SK-N-DZ (cell line): ENCODE measurements around the gene ABCG1.

Experiments
- DNase-seq: peaks from one replicate; pipeline ENCODE4 v3.0.0-alpha.2; 2015; ENCODE audit warnings: low spot score

The ABCG1 gene

DNA sequence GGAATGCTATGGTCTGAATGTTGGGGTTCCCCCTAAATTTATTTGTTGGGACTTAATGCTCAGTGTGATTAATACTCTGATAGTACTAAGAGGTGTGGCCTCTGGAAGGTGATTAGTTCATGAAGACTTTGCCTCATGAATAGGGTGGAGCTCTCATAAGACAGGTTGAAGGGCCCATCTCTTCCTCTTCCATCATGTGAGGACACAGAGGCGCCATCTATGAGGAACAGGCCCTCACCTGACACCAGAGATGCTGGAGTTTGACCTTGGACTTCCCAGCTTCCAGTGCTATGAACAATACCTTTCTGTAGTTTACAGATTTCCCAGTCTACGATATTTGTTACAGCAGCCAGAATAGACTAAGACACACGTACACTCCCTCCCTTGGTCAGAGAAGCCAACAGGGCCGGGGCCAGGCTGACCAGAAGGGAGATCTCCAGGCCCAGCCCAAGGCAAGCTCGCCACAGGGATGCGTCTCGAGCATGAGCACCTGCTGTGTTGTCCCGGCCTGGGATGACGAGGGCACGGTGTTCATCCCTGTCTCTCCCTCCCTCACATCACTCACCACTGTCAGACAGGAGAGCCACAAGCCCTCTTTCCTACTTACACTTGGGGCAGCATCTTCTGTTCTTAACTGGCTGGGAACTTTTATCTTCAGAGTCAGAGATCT, 4.7 kb upstream of the ABCG1 start:
- DNase-seq, result no peak

DNA sequence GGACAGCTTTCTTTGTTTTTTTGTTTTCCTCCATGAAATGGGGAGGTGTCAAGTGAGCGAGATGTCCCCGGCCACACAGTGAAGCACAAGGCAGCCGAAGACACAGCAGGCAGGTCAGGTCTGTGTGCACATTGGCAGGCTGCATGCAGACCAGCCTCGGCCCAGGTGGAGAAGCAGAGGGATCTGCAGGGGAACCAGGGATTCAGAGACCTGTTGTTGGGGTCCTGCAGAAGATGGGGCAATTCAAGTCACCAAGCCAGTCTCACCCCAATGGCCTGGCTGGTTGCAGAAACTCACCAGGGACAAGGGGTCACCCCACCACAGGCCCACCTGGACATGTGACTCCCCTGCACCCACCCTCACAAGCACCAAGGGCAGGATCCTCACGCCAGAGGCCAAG, 4.0 kb upstream of the ABCG1 start:
- no peak for DNase-seq

DNA sequence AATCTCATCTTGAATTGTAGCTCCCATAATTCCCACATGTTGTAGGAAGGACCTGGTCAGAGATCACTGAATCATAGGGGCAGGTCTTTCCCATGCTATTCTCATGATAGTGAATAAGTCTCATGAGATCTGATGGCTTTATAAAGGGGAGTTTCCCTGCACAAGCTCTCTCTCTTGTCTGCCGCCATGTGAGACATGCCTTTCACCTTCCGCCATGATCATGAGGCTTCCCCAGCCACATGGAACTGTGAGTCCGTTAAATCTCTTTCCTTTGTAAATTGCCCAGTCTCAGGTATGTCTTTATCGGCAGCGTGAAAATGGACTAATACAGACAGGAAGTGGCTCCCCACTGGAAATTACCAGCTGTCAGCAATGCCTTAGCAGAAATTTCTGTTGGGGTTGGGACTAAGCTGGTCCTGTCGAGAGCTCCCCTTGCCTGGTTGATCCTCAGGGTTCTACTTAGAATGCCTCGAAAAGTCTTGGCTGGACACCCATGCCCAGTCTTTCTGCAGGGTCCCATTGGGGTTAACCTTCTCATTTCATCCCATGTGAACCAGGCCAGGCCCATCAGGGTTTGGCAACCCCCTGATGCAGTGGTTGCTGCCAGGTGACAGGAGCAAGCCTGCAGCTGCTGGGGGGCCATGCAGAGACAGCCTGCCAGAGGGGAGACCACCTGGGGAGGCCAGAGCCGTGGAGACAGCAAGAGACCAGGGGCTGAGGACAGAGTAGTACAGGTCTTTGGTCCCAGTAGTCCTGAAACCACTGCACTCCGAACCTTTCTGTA, 2.8 kb upstream of the ABCG1 start:
- DNase-seq, result no peak

DNA sequence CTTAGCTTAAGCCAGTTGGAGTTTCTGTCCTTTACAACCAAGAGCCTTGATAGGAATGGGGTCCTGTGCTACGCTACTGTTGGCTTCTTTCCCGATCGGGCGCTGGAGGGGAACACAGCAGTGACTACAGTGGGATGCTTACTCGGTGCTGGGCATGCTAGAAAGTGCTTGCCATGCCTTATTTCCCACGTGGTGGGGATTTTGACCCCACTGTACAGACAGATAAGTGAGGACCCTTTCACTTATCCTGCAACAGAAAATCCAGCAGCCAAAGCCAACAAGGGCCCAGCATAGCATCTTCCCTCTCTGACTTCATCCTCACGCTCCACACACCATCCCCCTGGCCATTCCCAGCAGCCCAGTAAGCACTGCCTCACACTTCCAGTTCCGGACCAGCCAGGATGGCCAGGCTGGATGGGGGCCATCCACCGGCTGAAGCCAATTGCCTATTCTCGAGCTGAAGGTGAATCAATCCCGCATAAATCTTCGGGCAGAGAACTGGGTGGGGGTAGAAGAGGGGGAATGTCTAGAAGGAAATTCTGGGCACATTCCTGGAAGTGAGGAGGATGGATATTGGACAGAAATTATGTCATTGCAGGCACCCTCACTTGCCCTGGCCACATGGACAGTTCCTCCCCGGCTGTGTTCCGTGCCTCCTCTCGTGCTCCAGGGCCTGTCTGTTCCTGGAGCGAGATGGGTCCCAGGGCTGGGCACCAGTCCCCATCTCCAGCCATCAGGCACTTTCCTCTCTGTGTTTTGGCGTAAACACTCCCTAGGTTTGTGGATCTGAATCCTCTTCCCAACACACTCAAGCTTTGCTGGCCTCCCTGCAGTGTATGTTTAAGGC, 2.0 kb upstream of the ABCG1 start:
- DNase-seq, result no peak

DNA sequence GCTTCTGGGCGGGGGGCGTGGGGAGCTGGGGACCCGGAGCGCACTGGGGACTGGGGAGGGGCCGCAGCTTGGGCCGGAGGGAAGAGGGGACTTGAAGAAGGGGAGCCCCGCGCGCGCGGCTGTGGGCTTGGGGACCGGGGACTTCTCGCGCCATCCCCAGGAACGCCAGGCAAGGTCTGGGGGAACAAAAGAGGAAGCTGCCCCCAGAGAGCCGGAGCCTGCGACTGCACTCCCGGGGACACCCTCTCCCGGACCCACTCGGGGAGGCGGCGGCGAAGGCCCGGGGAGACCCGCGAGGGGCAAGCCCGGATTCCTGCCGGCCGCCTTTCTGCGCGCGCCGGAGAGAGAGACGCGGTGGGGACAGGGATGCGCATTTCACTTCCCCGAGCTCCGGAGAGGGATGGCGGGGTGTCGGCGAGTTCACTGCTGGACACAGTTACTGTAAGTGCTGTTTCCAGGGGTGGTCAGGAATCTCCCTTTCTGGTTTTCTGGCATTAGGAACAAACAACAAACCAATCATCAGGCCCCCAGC, 732 bp downstream of the ABCG1 start:
- DNase-seq, result no peak

DNA sequence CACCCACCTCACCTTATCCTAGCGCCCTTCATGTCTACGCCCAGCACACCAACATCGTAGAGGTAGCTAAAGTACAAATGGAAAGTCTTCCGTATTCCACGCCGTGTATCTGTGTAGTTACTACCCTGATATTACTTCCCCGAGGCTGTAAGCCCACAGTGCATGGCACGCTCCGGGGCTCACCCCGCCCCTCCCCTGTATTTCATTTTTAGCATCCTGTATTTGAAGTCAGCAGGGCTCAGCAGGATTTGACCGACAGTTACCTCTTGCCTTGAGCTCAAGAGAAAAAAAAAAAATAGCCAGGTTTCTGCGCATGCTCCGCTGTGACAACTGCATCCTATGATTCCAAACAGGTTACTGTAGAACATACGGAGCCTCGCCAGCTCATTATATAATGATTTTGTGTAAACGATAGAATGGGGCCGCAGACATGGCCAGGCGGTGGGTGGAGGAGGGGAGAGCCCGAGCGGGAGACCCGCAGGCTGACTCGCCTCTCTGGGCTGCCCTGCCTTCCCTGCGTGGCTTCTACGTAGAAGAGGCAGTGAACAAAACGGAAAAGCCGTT, 1.3 kb downstream of the ABCG1 start:
- DNase-seq, result peak; percentile 29

DNA sequence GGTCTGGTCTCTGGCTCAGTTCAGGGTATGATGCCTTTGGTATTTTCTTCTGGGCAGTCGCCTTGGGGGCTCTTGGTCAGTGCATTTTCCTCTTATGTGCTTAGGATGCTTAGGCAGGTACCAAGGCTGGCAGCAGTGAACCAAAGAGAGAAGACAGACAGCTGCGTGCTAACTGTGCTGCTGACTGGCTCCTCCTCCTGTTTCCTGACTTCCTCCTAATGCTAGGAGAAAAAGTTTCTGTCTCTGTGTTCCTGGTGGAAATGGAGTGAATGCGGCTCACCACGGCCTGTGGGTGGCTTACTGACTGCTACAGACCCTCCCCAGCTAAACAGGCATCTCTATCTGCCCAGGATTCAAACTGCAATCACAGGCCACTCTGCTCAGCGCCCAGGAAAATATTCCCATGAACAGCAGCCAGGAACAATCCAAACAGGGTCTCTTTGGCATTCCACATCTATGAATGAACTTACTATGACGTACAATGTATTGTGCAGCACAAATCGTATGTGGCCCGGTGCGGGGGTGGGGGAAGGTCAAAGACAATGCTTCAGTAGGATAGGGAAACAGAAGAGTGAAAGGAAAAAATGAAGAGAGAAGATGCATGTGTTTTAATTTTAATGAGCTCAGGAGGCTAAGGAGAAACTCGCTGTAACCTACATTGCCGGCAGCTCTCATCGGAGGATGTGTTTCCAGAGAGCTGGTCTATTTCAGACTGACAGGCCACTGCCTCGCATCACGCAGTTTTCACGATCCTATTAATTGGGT, 2.8 kb downstream of the ABCG1 start:
- DNase-seq, result no peak

DNA sequence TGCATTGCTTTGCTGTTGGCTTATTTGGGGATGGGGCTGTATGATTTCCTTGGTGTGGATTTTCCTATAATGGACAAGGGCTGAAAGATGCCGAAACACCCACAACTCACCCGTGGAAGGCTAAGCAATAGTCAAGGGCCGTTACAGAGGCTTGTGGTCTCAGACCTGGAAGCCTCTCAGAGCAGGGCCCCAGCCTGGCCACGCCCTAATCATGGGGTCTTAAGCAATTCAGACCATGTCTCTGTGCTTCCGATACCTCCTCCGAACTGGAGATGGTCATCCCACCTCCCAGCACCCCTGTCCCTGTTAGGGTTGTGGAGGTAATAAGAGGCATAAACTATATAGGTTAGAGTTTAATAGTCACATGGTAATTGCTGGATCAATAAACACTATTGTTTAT, 3.4 kb downstream of the ABCG1 start:
- no peak for DNase-seq

DNA sequence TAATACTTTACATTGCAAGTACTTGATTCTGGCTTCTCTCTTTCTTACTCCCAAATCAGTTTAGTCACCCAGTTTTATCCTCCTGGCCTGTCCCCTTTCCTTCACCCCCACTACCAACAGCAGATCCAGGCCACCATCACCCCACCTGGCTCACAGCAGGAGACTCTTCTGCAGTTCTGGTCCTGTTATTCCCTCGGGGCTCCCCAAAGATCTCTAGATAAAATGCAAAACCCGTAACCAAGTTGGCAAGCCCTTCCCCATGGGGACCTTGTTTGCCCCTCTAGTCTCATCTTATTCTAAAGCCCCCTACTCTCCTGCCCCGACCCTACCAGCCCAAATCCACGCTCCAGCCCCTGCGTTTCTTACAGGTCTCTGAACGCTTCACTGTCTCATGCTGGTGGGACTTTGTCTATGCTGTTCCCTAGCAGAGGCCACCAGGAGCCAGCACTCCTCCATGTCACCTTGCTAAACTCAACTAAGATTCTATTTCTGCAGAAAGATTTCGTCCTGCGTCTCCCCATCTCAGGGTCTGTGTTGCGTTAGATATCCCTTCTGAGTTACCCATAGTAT, 4.0 kb downstream of the ABCG1 start:
- DNase-seq, result no peak

DNA sequence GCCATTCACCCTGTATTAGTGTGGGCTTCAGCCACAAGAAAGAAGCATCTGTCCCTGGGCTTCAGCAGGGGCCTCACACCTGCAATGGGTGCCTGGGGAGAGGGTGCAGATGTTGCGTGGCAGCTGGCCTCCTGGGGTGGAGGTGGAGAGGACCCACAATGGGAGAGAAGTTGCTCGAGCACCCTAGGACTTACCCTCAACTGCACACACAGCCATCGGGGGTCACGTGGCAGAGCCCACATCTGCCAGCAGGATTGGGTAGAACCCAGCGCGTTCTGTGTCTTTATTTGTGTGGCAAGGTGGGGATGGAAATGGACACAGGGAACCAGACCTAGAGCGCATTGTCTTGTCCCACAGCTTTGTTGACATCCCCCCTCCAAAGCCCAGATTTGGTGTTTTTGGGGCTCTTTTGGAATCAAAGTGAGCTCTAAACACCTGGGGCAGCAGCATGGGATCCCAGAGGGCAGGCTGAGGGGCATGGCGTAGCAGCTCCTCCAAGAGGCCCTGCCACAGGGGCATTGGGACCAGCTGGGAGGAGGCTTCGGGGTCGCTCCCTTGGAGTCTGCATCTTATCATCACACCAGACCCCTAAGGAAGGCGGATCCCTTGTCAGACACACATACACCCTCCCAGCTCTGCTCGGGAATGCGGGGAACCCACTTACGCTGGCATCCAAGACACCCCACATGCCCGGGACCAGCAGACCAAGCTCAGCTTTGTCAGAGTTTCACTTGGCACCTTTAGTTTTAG, 5.1 kb downstream of the ABCG1 start:
- DNase-seq, result no peak

DNA sequence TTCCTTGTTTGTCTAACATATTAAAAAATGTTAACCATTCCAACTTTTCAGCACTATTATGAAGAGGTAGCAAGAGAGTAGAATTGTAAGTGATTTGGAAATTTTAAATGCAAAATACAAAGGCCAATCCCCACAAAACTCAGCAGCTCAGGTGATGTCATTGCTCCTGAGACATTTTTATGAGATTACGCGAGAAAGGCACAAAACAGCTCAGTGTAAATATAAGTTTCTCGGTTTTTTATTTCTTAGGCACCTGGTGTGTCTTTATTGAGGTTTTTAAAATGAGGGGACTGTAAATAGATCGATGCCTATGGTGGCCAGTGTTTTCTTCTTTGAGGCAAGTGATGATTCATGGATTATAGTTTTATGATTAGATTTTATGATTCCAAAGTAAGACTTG, 6.1 kb downstream of the ABCG1 start:
- no peak for DNase-seq

DNA sequence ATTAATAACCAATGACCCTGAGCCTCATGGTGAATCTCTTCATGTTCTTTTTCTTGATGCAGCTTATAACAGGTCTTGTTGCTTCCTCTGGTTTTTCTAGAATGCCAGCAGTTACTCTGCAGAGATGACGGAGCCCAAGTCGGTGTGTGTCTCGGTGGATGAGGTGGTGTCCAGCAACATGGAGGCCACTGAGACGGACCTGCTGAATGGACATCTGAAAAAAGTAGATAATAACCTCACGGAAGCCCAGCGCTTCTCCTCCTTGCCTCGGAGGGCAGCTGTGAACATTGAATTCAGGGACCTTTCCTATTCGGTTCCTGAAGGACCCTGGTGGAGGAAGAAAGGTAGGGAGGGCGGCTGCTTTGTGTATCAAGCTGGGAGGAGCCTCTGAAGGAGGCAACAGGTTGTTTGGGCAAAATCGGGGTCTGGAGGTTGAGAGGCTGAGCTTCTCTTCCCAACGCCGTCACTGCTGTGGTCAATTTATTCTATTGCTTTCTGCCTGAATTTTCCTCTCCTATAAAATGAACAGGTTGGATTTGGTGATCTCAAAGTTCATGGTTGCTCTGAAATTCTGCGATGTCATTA, 6.7 kb downstream of the ABCG1 start:
- no peak for DNase-seq

DNA sequence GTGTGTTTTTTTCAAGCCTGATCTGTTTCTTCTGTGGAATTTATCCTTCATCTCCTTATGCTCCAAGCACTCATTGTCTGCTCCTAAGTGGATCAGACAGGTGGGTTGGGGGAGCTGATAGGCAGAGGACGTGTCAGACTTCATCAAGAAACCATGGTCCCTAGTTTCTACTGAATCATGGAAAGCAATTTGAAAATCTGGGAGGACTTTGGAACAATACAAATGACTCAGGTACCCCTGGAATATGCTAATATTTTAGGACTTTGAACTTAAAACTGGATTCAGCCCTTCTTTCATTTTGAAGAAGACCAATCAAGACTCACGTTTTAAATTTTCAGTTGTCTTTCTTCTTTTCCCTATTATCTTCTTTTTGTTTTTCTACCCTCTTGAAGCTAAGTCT, 7.7 kb downstream of the ABCG1 start:
- DNase-seq, result no peak

DNA sequence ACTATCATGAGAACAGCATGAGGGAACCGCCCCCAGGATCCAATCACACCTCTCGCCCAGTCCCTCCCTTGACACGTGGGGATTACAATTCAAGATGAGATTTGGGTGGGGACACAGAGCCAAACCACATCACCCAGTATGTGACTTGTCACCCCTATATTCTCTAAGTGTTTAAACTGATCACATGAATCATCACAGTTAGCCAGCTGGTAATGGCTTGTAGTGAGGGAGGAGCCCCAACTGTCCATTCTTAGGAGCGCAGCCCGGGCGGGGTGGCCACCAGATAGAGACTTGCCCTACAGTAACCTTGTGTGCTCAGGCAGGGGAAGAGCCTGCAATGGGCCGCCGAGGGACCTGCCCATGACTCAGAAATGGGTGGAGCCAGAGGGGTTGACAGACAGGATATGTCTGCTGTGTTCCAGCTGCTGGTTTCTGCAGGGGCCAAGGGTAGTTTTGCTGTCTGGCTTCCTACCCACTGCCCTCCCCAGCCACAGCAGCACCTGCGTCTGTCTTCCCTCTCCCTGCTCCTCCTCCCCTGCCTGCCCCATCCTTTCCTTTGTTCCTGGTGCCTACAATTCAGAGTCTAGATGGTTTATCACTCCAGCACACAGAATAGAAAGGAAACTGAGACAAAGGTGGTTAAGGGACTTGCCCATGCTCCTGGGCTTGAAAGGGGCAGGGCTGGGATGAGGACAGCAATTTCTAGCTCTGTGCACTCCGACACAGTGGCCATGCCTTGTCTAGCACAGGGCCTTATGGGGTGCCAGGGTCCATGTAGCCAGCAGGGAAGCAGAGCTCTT, 9.2 kb downstream of the ABCG1 start:
- no peak for DNase-seq

DNA sequence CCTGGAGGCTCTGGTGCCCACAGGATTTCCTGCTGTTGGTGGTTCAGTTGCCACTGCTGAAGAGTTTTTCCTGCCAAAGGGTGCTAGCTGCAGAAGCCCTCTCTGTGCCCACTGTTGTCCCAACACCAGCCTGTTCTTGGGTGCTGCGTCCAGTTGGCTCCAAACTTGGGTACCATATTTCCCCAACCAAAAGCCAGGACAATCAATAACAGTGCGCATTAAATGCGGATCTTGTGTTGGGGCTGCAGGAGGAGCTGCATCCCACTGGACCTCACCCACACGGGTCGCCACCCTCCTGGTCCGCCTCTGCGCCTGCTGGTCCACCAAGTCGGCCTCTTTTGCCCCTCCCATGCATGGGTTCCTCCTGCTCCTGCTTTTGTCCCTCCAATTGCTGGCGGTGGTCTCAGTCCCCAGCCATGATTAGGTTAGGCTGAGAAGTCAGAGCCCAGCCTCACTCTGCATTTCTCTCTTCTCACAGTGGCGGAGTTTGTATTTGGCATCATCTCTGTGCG, 9.8 kb downstream of the ABCG1 start:
- no peak for DNase-seq

DNA sequence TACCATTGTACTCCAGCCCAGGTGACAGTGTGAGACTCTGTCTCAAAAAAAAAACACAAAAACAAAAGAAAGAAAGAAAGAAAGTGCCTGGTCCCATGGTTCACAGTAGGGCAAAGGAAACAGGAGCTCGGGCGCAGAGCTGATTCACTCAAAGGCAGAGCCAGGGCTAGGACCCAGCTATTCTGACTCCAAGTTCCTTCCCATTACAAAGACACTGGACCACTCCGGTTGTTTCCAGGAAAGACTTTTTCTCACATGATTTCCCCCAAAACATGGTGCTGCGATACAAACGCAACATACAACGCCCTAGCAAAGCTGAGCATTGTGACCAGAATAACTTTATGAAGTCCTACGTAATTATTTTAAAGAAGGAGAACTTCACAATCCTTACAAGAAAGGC, 10.7 kb downstream of the ABCG1 start:
- no peak for DNase-seq

DNA sequence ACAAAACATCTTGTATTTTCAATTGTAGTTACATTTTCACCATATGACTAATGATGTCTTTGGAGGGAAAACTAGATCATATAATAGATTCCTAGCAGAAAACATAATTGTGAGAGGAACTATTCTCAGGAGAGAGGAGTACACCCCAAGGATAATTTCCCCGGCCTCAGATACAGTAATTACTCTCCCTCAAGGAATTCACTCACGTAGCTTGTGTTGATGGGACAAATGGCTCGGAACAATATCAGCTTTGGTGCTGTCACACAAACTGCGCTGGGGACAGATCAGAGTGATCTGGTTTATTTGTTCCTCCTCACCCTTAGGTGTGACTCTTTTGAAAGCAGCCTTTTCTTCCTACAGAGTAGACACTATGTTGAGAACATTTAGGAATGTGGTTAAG, 11.2 kb downstream of the ABCG1 start:
- no peak for DNase-seq

DNA sequence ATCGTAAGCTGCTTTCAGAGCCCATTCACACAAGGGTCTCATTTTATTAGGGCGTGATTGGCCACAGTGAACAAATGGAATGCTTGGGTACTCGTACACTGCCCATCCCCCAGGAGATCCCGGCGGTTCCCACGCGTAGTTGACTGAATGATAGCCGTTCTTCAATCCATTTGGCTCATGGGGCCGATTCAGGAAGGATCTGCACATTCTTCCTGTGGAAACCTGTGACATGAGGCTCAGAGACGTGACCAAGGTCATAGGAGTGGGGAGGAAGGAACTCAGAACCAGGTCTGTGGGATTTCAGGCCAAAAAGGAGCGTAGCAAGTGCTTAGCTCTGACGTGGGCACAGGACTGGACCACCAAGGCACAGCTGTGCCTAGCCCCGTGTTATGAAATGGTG, 11.7 kb downstream of the ABCG1 start:
- no peak for DNase-seq

DNA sequence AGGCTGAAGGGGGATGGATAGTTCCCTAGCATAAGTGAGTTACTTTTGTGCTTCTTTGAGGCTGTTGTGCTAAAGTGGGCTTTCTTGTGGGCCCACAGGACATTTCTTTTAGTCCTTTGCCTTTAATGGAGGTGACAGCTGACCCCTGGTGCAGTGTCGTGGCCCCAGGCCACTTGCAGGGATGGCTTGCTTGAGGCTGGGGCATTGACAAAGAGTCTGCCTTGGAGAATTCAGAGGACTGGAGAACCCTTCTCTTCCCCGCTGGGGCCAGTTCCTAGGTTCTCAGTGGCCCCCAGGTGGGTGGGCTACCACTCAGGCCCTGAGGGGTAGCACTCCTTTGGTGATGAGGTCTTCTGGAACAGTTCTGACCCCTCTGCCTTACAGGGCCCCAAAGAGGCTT, 12.8 kb downstream of the ABCG1 start:
- no peak for DNase-seq
